GM19099 (cell line): Measurements from ENCODE around the gene MYCN.

Experiments used
- POLR2A ChIP-seq: IDR thresholded peaks from 3 replicates; pipeline ENCODE4 v1.6.1; 2011; ENCODE audit warnings: low read depth; ENCODE audit not compliant: insufficient read length; ENCODE audit errors: extremely low read depth

The MYCN gene

DNA sequence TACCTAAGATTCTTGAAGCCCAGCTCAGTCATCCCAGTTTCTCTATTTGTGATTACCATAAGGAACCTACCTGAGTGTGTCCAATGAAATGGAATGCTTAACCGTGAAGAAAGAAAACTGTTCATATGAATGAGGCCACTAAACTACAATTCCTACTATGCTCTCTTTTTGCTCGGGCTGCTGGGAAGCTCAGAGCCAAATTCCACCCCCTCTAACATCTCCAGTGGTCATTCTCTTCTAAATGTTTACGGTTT, 8.3 kb downstream of the MYCN start:
- TF ChIP-seq POLR2A: no peak

DNA sequence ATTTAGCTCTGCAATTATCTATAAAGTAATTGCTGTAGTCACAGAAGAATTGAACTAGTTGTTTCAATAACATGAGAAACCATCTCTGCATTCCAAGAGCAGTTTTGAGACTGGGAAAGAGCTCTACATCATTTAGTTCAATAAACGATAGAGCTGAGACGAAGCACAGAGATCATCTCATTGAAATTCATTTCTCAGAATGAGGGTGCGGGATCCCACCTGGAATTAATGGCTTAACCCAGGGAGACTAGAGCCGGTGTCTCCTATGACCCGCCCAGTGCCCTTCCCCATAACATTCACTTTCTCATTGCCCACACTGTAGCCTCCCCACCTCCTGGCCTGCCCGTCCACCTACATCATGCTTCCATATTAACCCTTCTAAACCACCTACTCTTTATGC, 8.8 kb downstream of the MYCN start:
- no peak for TF ChIP-seq POLR2A

DNA sequence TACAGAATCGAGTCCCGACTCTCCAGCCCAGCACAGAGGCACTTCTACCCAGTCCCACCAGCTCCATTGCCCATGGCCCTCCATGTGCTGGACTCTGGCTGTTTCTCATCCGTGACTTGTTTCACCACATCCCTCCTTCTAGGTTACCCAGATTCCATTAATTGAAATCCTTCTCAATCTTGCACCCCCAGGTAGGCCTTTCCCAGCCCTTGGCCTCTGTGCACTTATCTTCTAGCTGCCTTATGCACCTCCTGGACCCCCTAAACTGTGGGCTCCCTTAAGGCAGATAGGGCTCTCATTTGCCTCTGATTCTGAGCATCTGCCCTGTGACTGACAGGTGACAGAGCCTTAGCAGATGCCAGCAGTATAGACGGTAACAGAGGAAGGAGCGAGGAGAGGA, 9.2 kb downstream of the MYCN start:
- TF ChIP-seq POLR2A: no peak

DNA sequence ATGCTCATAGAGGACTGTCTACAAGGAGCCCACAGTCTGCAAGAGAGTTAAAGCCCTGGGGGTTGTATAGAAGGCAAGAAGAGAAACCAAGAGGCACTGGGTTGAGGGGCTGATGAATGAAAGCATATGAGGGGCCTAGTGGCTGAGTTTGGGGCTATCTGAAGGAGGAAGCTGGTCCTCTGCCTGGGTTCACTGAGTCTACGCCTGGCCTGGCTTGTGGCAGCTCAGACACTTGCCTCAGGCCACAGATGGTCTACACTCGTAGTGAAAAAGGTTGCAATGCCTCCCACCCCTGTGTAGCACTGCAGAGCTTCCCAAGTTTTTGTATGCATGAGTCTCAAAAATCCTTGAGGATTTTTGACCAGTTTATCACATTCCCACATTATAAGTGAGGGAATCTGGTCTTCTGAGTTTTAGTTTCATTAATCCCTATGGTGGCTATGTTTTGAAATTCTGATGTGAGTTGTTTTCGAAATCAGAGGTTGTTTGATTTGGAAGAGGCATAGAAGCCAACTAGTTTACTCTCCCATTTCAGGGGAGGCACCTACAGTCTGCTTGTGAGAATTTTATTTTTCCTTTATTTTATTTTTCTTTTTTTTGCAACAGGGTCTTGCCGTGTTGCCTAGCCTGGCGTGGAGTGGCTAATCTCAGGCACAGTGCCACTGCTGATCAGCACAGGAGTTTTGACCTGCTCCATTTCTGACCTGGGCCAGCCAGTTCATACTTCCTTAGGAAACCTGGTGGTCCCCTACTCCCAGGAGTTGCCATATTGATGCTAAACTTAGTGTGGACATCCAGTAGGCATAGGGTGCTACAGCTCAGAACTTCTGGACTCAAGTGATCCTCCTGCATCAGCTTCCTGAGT, 10.0 kb downstream of the MYCN start:
- TF ChIP-seq POLR2A: no peak

DNA sequence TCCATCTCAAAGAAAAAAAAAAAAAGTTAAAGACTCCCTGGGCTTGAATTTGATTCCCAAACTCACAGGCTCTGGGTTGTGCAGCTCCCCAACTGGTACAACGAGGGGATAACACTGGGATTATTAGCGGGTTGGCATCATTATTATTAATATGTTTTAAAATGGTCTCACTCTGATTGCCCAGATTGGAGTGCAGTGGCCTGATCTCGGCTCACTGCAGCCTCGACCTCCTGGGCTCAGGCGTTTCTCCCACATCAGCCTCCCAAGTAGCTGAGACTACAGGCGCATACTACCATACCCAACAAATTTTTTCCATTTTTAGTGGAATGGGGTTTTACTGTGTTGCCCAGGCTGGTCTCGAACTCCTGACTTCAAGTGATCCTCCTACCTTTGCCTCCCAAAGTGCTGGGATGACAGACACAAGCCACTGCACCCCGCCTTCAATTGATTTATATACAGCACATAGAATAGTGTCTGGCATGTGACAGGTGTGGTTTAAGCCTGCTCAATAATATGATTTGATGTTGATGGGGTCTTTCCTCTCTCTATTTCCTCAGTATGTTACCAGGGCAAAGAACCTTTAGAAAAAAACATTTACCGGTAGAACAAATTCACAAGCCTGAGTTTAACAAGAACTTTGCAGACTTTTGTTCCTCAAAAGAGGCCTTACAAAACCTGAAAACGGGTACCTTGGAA, 12.2 kb downstream of the MYCN start:
- no peak for TF ChIP-seq POLR2A

DNA sequence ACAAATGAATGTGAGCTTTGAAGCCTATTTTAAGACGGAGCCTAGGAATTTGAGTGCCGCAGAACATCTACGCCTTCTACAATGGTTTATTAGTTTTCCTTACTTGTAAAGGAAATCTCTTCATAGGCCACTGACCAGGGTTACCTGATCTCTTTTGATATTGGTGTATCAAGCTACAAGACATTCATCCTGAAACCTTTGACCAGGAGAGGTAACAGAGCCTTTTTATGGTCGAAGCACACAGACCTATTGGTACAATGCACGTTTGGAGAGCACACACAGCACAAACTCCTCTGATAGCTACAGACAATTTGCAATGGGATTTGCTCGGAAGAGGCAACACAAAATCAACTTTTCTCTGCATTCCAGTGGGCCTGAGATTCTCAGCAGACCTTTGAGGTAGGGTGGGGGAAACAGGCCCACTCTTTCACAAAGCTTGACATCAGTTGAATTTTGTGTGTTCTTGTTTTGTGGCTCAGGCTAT, 12.8 kb downstream of the MYCN start:
- TF ChIP-seq POLR2A: no peak

DNA sequence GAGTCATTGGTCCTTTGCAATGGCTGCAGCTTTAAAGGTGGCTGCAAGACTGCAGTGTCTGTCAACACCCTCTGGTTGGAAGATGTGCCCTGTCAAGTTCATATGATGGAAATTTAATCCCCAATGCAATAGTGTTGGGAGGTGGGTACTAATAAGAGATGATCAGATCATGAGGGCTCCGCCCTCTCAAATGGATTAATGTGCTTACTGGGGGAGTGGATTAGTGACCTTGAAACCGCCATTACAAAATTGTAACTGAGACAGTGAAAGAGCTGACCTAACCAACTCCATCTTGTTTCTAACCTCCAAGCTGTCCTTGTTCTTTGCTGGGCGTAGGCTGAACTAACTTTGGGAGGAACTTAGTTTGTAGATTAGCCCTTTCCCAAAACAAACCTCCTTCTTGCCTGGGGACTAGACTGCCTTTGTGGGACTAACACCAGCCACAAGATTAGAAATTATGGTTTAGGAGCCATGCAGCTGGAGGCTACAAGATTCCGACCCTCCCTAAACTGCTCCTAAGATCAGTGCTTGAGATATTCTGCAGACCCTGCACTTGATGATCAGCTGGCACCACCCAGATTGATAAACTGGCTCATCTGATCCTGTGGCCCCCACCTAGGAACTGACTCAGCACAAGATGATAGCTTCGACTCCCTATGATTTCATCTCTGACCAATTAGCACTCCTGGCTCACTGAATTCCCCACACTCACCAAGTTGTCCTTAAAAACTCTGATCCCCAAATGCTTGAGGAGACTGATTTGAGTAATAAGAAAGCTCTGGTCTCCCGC, 13.7 kb downstream of the MYCN start:
- no peak for TF ChIP-seq POLR2A

DNA sequence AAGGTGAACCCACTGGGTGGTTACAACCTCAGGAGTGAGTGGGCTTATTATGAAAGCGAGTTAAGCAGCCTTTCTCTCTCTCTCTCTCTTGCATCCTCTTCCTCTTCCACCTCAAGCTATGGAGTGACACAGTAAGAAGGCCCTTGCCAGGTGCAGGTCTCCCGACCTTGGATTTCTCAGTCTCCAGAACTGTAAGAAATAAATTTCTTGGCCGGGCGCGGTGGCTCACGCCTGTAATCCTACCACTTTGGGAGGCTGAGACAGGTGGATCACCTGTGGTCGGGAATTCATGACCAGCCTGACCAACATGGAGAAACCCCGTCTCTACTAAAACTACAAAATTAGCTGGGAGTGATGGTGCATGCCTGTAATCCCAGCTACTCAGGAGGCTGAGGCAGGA, 14.4 kb downstream of the MYCN start:
- no peak for TF ChIP-seq POLR2A

DNA sequence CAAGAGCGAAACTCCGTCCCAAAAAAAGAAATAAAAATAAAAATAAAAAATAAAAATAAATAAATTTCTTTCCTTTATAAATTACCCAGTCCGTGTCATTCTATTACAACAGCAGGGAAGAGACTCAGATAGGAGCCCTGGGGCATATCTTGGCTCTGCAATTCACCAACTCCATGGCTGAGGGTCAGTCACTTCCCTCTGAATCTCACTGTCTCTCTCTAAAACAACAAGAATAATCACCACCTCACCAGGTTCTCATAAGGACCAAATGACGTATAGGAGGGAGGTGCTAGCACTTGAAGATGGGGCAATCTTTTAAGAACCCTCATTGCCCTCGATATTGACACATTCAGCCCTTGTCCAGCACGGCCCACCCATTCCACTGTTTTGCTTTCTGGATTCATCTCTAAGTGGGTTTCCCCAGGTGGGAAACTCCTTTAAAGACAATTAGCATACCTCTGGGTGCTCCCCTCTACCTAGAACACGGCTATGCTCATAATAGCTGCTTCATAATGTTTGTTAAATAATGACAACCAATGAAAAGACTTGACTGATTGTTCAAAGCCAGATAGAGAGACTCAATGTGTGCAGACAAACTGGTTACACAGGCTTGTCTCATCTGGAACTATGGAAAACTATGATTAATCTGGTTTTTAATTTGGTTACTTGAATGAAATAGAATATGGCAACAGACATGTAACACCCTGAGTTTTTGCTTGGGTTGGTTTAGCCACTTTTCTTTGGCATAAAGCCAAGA, 15.1 kb downstream of the MYCN start:
- TF ChIP-seq POLR2A: no peak

DNA sequence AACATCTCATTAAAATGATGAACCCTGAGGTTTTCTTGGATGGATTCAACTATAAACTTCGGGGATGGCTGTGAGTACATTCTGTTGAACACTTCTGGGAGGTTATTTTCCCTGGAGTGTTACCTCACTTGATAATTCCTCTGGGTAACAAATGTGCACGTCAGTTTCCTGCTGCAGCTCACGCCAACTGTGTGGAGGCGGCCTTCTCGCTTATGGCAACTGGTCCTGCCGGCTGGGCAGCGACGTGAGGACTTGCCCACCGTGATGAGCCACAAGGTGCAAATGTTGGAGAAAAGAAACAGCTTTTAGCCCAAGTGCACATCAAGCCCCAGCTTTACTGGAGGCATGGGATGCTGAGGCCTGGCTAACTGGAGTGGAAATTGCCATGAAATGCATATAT, 15.9 kb downstream of the MYCN start:
- no peak for TF ChIP-seq POLR2A

DNA sequence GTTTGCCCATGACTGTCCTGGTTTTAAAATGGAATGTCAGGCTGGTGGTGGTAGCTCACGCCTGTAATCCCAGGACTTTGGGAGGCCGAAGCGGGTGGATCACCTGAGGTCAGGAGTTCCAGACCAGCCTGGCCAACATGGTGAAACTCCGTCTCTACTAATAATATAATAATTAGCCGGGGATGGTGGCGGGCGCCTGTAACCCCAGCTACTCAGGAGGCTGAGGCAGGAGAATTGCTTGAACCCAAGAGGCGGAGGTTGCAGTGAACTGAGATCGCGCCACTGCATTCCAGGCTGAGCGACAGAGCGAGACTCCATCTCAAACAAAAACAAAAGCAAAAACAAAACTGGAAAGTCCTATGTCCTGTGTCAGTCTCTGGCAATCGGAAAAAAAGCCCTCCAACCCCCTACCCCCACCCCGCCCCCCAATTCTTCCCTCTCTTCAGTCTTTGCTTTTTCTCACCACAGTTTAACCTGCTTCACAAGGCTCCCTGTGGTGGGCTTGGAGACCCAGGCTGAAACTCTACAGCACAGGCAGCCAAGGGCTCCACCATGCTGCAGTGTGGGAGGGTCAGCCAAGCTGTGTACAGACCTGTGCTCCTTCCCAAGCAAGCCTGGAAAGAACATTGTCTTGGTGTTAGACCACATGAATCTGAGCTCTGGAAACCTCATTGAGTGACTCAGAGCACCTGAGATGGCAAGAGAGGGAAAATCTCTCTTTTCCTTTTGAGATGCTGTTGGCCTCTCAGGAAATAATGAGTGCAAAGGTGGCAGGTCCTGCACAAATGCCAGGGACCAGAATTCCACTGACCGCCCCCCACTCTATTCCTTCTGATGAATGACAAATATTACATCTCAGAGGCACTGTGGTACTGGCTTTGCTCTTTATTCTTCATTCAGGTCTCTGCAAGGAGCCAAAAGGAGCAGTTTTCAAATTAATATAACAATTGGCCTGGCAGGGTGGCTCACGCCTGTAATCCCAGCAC, 16.7 kb downstream of the MYCN start:
- no peak for TF ChIP-seq POLR2A

DNA sequence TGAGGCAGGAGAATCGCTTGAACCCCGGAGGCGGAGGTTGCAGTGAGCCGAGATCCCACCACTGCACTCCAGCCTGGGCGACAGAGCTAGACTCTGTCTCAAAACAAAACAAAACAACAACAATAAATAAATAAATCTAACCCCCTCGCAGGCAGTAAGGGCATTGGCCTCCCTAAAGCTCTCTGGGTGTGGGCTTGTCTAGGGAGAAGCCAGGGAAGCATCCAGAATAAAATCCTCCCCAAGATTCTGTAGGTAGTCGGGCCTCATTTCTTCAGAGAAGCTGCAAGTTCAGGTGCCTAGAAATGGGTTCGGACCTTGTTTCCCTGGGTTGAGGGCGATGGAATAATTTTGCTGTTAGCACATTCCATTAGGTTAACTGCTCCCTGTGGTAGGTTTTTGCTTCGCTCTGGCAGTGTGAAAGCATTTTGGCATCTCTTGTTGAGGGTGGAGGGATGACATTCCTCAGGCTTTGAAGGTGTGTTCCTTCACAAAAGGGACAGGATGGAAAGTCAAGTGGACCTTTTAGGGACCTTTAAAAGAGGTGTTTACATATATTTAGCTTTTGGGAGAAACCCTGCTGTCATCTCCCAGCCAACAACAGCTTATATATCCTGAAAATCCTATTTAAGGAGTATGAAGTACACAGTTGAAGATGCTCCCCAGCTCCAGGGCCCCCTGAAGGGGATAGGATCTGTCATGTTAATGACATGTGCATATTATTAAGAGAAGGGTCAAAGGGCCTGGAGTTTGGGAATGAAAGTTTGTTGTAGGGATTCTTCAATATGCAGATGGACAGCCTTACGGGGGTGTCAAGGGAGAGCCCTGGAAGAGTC, 17.7 kb downstream of the MYCN start:
- TF ChIP-seq POLR2A: no peak
